Measurements from ENCODE around the gene PAPOLB. TPM values are rescaled to one million over a fixed set of nuclear protein-coding genes. Genes with fewer than 3 reads are reported as not detected.

The PAPOLB gene
- total RNA-seq, 1 experiment from 2014 or later: 0.31 TPM

DNA sequence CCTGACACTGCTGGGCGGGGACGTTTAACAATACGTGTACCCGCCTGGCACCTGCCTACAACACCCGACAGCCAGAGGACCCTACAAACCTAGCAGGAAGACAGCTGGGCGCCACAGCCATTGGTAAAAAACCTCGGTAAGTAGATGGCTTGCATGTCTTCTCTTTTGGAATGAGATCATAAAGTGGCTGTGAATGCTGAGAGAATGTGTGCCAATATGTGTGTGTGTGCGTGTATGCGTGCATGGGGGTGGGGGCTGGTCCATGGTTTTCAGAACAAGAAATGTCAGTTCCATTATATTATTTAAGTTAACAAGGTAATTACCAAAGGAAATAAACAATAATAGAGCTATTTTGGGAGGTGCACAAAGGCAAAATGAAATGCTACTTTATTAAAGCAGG, 39.2 kb downstream of the PAPOLB start (continued):
- TF ChIP-seq, protein P1, sequence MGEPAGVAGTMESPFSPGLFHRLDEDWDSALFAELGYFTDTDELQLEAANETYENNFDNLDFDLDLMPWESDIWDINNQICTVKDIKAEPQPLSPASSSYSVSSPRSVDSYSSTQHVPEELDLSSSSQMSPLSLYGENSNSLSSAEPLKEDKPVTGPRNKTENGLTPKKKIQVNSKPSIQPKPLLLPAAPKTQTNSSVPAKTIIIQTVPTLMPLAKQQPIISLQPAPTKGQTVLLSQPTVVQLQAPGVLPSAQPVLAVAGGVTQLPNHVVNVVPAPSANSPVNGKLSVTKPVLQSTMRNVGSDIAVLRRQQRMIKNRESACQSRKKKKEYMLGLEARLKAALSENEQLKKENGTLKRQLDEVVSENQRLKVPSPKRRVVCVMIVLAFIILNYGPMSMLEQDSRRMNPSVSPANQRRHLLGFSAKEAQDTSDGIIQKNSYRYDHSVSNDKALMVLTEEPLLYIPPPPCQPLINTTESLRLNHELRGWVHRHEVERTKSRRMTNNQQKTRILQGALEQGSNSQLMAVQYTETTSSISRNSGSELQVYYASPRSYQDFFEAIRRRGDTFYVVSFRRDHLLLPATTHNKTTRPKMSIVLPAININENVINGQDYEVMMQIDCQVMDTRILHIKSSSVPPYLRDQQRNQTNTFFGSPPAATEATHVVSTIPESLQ (CRISPR knock-in tag; IDR thresholded peaks at IDR 0.05): no peak
- TF ChIP-seq HMGA2 (CRISPR knock-in tag; IDR thresholded peaks at IDR 0.05): no peak

GRCh38 chr7:4820967-4821471, 40.8 kb downstream of the PAPOLB start:
- ChIA-PET CTCF (interaction anchor here (4.7 kb wide), 1 partner anchor 9 kb away, joined by 22 read pairs; no protein-coding TSS in a partner anchor), POLR2A (no interaction called here)
- Mint-ChIP-seq H3K4me3 (no peak overlapping the region), H3K27ac (no peak overlapping the region), H3K9me3 (no peaks in the 10 kb centered on the region), H3K4me1 (no peaks in the 10 kb centered on the region), H3K27me3 (ENCODE audit: low read depth) (no peaks in the 10 kb centered on the region), H3K36me3 (no peaks in the 10 kb centered on the region)
- ATAC-seq (no peak), DNase-seq (ENCODE audit: low spot score) (no peak)
- no peak for TF ChIP-seq SMAD4 (CRISPR knock-in tag; IDR thresholded peaks at IDR 0.05)
- no peak for TF ChIP-seq ATF3 (CRISPR knock-in tag; conservative IDR thresholded peaks at IDR 0.05)
- TF ChIP-seq GABPB1 (CRISPR knock-in tag; IDR thresholded peaks at IDR 0.05): no peak
- no peak for TF ChIP-seq AFF4 (CRISPR knock-in tag; IDR thresholded peaks at IDR 0.05; ENCODE audit: borderline replicate concordance)
- TF ChIP-seq SP1 (CRISPR knock-in tag; conservative IDR thresholded peaks at IDR 0.05): no peak
- no peak for TF ChIP-seq ZNF423 (CRISPR knock-in tag; IDR thresholded peaks at IDR 0.05)
- TF ChIP-seq CREB1 (CRISPR knock-in tag; IDR thresholded peaks at IDR 0.05): no peak
- TF ChIP-seq ZNF416 (CRISPR knock-in tag; IDR thresholded peaks at IDR 0.05): no peak
- no peak for TF ChIP-seq GRHL2 (CRISPR knock-in tag; IDR thresholded peaks at IDR 0.05; ENCODE audit: insufficient replicate concordance, severe bottlenecking)
- no peak for TF ChIP-seq NFYB (CRISPR knock-in tag; conservative IDR thresholded peaks at IDR 0.05; ENCODE audit: low read depth)
- no peak for TF ChIP-seq ZBTB21 (CRISPR knock-in tag; IDR thresholded peaks at IDR 0.05; ENCODE audit: borderline replicate concordance)
- TF ChIP-seq ATF1 (CRISPR knock-in tag; IDR thresholded peaks at IDR 0.05): no peak
- no peak for TF ChIP-seq TP53 (CRISPR knock-in tag; IDR thresholded peaks at IDR 0.05)
- no peak for TF ChIP-seq KAT7 (CRISPR knock-in tag; IDR thresholded peaks at IDR 0.05; ENCODE audit: borderline replicate concordance)
- no peak for TF ChIP-seq ELF4 (CRISPR knock-in tag; IDR thresholded peaks at IDR 0.05; ENCODE audit: low read depth)
- no peak for TF ChIP-seq IRF2 (CRISPR knock-in tag; IDR thresholded peaks at IDR 0.05; ENCODE audit: borderline replicate concordance, low read depth)
- no peak for TF ChIP-seq ESRRA (CRISPR knock-in tag; IDR thresholded peaks at IDR 0.05; ENCODE audit: borderline replicate concordance)

DNA sequence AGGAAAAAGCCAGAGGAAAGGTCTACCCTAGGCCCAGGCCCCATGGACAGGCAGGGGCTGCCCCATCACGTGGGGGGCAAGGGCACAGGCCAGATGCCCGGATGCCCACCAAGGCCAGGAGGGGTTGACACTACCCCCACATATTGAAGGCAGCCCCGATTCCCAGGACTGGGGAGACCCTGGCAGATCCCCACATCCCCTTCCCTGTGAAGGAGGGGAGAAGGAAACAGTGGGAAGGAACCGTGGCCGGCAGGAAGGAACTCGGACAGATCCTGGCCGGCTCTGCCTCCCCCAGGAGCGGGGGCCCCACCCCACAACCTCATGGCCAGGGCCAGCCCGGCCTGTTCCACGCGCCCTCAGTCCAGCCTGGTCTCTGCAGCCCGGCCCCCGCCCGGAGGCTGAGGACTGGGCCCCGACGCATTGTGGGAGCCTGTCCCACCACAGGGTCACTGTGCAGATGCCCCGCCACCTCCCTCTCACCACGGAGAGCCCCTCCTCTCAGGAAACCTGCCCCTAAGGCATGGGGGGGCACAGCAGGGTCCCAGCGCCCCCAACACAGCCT, 41.3 kb downstream of the PAPOLB start:
- ChIA-PET POLR2A (no interaction called here), CTCF (interaction anchor here (4.7 kb wide), 1 partner anchor 9 kb away, joined by 22 read pairs; no protein-coding TSS in a partner anchor)
- Mint-ChIP-seq H3K27ac (no peak overlapping the region), H3K9me3 (no peaks in the 10 kb centered on the region), H3K36me3 (no peaks in the 10 kb centered on the region), H3K4me3 (no peak overlapping the region), H3K4me1 (no peaks in the 10 kb centered on the region), H3K27me3 (ENCODE audit: low read depth) (no peaks in the 10 kb centered on the region)
- DNase-seq (ENCODE audit: low spot score) (no peak), ATAC-seq (no peak)
- TF ChIP-seq ESRRA (CRISPR knock-in tag; IDR thresholded peaks at IDR 0.05; ENCODE audit: borderline replicate concordance): no peak
- TF ChIP-seq TEAD4 (CRISPR knock-in tag; IDR thresholded peaks at IDR 0.05): no peak
- TF ChIP-seq SMAD3 (CRISPR knock-in tag; IDR thresholded peaks at IDR 0.05; ENCODE audit: borderline replicate concordance): no peak
- TF ChIP-seq FOXP1 (CRISPR knock-in tag; IDR thresholded peaks at IDR 0.05; ENCODE audit: borderline replicate concordance): no peak
- TF ChIP-seq NR3C1 (CRISPR knock-in tag; conservative IDR thresholded peaks at IDR 0.05; ENCODE audit: low read depth): no peak
- TF ChIP-seq, protein P2, sequence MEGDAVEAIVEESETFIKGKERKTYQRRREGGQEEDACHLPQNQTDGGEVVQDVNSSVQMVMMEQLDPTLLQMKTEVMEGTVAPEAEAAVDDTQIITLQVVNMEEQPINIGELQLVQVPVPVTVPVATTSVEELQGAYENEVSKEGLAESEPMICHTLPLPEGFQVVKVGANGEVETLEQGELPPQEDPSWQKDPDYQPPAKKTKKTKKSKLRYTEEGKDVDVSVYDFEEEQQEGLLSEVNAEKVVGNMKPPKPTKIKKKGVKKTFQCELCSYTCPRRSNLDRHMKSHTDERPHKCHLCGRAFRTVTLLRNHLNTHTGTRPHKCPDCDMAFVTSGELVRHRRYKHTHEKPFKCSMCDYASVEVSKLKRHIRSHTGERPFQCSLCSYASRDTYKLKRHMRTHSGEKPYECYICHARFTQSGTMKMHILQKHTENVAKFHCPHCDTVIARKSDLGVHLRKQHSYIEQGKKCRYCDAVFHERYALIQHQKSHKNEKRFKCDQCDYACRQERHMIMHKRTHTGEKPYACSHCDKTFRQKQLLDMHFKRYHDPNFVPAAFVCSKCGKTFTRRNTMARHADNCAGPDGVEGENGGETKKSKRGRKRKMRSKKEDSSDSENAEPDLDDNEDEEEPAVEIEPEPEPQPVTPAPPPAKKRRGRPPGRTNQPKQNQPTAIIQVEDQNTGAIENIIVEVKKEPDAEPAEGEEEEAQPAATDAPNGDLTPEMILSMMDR (IDR thresholded peaks at IDR 0.05): no peak
- TF ChIP-seq, protein P3, sequence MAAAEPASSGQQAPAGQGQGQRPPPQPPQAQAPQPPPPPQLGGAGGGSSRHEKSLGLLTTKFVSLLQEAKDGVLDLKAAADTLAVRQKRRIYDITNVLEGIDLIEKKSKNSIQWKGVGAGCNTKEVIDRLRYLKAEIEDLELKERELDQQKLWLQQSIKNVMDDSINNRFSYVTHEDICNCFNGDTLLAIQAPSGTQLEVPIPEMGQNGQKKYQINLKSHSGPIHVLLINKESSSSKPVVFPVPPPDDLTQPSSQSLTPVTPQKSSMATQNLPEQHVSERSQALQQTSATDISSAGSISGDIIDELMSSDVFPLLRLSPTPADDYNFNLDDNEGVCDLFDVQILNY (CRISPR knock-in tag; IDR thresholded peaks at IDR 0.05): no peak
- TF ChIP-seq NR1H2 (CRISPR knock-in tag; IDR thresholded peaks at IDR 0.05): no peak
- TF ChIP-seq ETV6 (CRISPR knock-in tag; IDR thresholded peaks at IDR 0.05): no peak
- no peak for TF ChIP-seq SP1 (CRISPR knock-in tag; conservative IDR thresholded peaks at IDR 0.05)
